H9 (cell line): ENCODE measurements around the gene VDR. TPM values are rescaled to one million over a fixed set of nuclear protein-coding genes. Genes with fewer than 3 reads are reported as not detected.
A peak's percentile ranks its signal among the peaks of the same experiment; 100 is the strongest.

ENCODE experiments used
- DNase-seq: peaks from one replicate; pipeline ENCODE4 v3.0.0-alpha.2; 2017
- H2AFZ ChIP-seq: one replicate; pipeline ENCODE4 v1.6.1; 2013; ENCODE audit warnings: mild to moderate bottlenecking, low read length, control low read depth, moderate library complexity
- H2AK5ac ChIP-seq: 2 replicates; pipeline ENCODE4 v1.6.1; 2013; ENCODE audit warnings: low read length, control low read depth, mixed read lengths; ENCODE audit not compliant: insufficient read length
- H2BK120ac ChIP-seq: one replicate; pipeline ENCODE4 v1.6.1; 2013; ENCODE audit warnings: low read depth, mild to moderate bottlenecking, low read length, control low read depth, inconsistent platforms; ENCODE audit not compliant: poor library complexity, severe bottlenecking
- H2BK12ac ChIP-seq: 2 replicates; pipeline ENCODE4 v1.6.1; 2013; ENCODE audit warnings: low read length, control low read depth, mixed read lengths, low read depth; ENCODE audit not compliant: insufficient read length
- H2BK15ac ChIP-seq: 2 replicates; pipeline ENCODE4 v1.6.1; 2013; ENCODE audit warnings: low read depth, low read length, control low read depth
- H2BK20ac ChIP-seq: one replicate; pipeline ENCODE4 v1.6.1; 2013; ENCODE audit warnings: low read depth, mild to moderate bottlenecking, low read length, control low read depth, inconsistent platforms; ENCODE audit not compliant: poor library complexity, severe bottlenecking
- H2BK5ac ChIP-seq: 2 replicates; pipeline ENCODE4 v1.6.1; 2013; ENCODE audit warnings: low read length, control low read depth, mixed read lengths; ENCODE audit not compliant: insufficient read length
- H3K14ac ChIP-seq: 2 replicates; pipeline ENCODE4 v1.6.1; 2013; ENCODE audit warnings: low read length, control low read depth; ENCODE audit not compliant: insufficient read depth
- H3K18ac ChIP-seq: 2 replicates; pipeline ENCODE4 v1.6.1; 2013; ENCODE audit warnings: low read depth, mild to moderate bottlenecking, mixed read lengths, low read length, control low read depth; ENCODE audit not compliant: insufficient read length
- H3K23ac ChIP-seq: 2 replicates; pipeline ENCODE4 v1.6.1; 2013; ENCODE audit warnings: low read length, control low read depth, mixed read lengths, low read depth; ENCODE audit not compliant: insufficient read length
- H3K23me2 ChIP-seq: 2 replicates; pipeline ENCODE4 v1.6.1; 2013; ENCODE audit warnings: low read depth, mild to moderate bottlenecking, mixed read lengths, low read length, control low read depth; ENCODE audit not compliant: insufficient read length, poor library complexity, severe bottlenecking
- H3K27ac ChIP-seq: 2 replicates; pipeline ENCODE4 v1.5.1; 2013; ENCODE audit warnings: low read length, control low read depth, mixed read lengths, low read depth; ENCODE audit not compliant: insufficient read length
- H3K27me3 ChIP-seq: 2 replicates; pipeline ENCODE4 v1.6.1; 2013; ENCODE audit warnings: low read length, control low read depth, inconsistent platforms; ENCODE audit not compliant: insufficient read depth
- H3K4ac ChIP-seq: 2 replicates; pipeline ENCODE4 v1.6.1; 2013; ENCODE audit warnings: low read depth, mild to moderate bottlenecking, control low read depth, inconsistent platforms, low read length, moderate library complexity
- H3K4me1 ChIP-seq: 2 replicates; pipeline ENCODE4 v1.6.1; 2013; ENCODE audit warnings: low read length, control low read depth, inconsistent platforms; ENCODE audit not compliant: insufficient read depth
- H3K4me2 ChIP-seq: 2 replicates; pipeline ENCODE4 v1.6.1; 2013; ENCODE audit warnings: low read length, control low read depth, mixed read lengths; ENCODE audit not compliant: insufficient read length, insufficient read depth
- H3K56ac ChIP-seq: 2 replicates; pipeline ENCODE4 v1.6.1; 2013; ENCODE audit warnings: low read depth, mild to moderate bottlenecking, mixed read lengths, low read length, control low read depth; ENCODE audit not compliant: insufficient read length
- H3K79me1 ChIP-seq: 2 replicates; pipeline ENCODE4 v1.6.1; 2013; ENCODE audit warnings: low read depth, mild to moderate bottlenecking, moderate library complexity, low read length, control low read depth, inconsistent platforms; ENCODE audit not compliant: insufficient read depth, poor library complexity, severe bottlenecking
- H3K79me2 ChIP-seq: 2 replicates; pipeline ENCODE4 v1.6.1; 2013; ENCODE audit warnings: low read length, control low read depth, inconsistent platforms; ENCODE audit not compliant: insufficient read depth
- H3K9ac ChIP-seq: 2 replicates; pipeline ENCODE4 v1.6.1; 2013; ENCODE audit warnings: low read length, control low read depth, mixed read lengths; ENCODE audit not compliant: insufficient read length; ENCODE audit errors: extremely low read depth
- H3K9me3 ChIP-seq: one replicate; pipeline ENCODE4 v1.6.1; 2013; ENCODE audit warnings: low read depth, low read length, inconsistent platforms; ENCODE audit not compliant: control insufficient read depth
- H3T11ph ChIP-seq: one replicate; pipeline ENCODE4 v1.6.1; 2013; ENCODE audit warnings: mild to moderate bottlenecking, low read length, control low read depth, inconsistent platforms
- H4K20me1 ChIP-seq: one replicate; pipeline ENCODE4 v1.6.1; 2013; ENCODE audit not compliant: control insufficient read depth, insufficient read length, insufficient read depth
- H4K5ac ChIP-seq: 2 replicates; pipeline ENCODE4 v1.6.1; 2013; ENCODE audit warnings: low read depth, mild to moderate bottlenecking, mixed read lengths, low read length, control low read depth; ENCODE audit not compliant: insufficient read length
- H4K8ac ChIP-seq: replicated peaks from 2 replicates; pipeline ENCODE4 v1.6.1; 2013; ENCODE audit warnings: low read length, control low read depth, mixed read lengths, low read depth; ENCODE audit not compliant: insufficient read length
- H4K91ac ChIP-seq: 2 replicates; pipeline ENCODE4 v1.6.1; 2013; ENCODE audit warnings: low read depth, mild to moderate bottlenecking, moderate library complexity, mixed read lengths, low read length, control low read depth; ENCODE audit not compliant: insufficient read length
- H3K27ac Mint-ChIP-seq, 3 experiments: 2 replicates in 2 of 3; 3 replicates in 1 of 3; pipeline ENCODE4 v1.8.0; 2020 to 2021; ENCODE audit warnings: mixed read lengths in 3 of 3, mild to moderate bottlenecking in 1 of 3, moderate library complexity in 1 of 3
- H3K27me3 Mint-ChIP-seq: 2 replicates; pipeline ENCODE4 v1.8.0; 2021; ENCODE audit warnings: low read depth, mild to moderate bottlenecking, moderate library complexity, mixed read lengths
- H3K36me3 Mint-ChIP-seq, 3 experiments: 2 replicates in 2 of 3; 3 replicates in 1 of 3; pipeline ENCODE4 v1.8.0; 2020 to 2021; ENCODE audit warnings: low read depth in 3 of 3, mixed read lengths in 3 of 3; ENCODE audit not compliant: insufficient read depth in 1 of 3
- H3K4me1 Mint-ChIP-seq, 2 experiments: 2 replicates each; pipeline ENCODE4 v1.8.0; 2020; ENCODE audit warnings: mixed read lengths in 2 of 2
- H3K4me3 Mint-ChIP-seq, 2 experiments: 2 replicates in 1 of 2; 3 replicates in 1 of 2; pipeline ENCODE4 v1.8.0; 2020 to 2021; ENCODE audit warnings: mild to moderate bottlenecking in 2 of 2, mixed read lengths in 2 of 2, moderate library complexity in 1 of 2
- H3K9me3 Mint-ChIP-seq, 2 experiments: 2 replicates in 1 of 2; 3 replicates in 1 of 2; pipeline ENCODE4 v1.8.0; 2020; ENCODE audit warnings: mild to moderate bottlenecking in 2 of 2, mixed read lengths in 2 of 2, moderate library complexity in 1 of 2
- WGBS: extraction: QIAGEN DNeasy Blood & Tissue Kit; methylation state at CpG from one replicate; pipeline ENCODE4 v1.1.7; 2013; ENCODE audit warnings: missing lambda C conversion rate, low lambda C conversion rate, mixed read lengths; ENCODE audit not compliant: insufficient read length; ENCODE audit errors: extremely low coverage; 5-methylcytosine and 5-hydroxymethylcytosine counted together
- total RNA-seq: library from RNA; stranded (reverse); gene quantifications from 2 replicates; pipeline ENCODE4 v1.2.1, GENCODE V29; 2021
- TF ChIP-seq, protein P1 (sequence below): fragments of 200-600 bp; sonication (generic); conservative IDR thresholded peaks from 3 replicates; pipeline ENCODE4 v1.8.0; 2021; ENCODE audit warnings: antibody characterized with exemption, mild to moderate bottlenecking

The VDR gene
- total RNA-seq, 1 experiment from 2014 or later = 0.61 TPM

DNA sequence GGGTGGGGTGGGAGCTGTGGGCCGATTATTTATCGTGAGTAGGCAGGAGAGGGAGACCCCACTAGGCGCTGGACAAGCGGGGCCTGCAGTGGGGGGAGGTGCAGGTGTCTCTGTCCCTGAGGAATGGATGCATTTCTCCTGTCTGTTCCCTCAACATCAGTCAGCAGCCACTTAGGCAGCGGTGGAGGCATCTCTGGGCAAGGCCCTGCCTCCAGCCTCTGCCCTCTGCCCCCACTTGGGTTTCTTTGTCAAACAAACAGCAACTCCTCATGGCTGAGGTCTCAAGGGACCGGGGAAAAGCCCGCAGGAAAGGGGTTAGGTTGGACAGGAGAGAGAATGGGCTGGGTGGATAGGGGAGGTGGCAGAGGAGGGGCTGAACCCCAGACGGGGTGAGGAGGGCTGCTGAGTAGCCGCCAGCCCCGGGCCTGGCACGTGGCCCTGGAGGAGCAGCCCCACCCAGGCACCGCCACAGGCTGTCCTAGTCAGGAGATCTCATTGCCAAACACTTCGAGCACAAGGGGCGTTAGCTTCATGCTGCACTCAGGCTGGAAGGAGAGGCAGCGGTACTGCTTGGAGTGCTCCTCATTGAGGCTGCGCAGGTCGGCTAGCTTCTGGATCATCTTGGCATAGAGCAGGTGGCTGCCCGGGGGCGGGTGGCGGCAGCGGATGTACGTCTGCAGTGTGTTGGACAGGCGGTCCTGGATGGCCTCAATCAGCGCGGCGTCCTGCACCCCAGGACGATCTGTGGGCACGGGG lies 60.4 kb downstream of the VDR start:
- Histone ChIP-seq H4K5ac (no peak overlapping the region), H3K23me2 (no peaks in the 10 kb centered on the region), H3K4me1 (peaks cover 2% of the 10 kb centered on the region; the same call in 1 of the 2 replicates), H3K56ac (no peak overlapping the region), H3K18ac (no peak overlapping the region), H3K4ac (no peak overlapping the region), H3K4me2 (no peak overlapping the region), H3K9me3 (no peaks in the 10 kb centered on the region), H3T11ph (no peak overlapping the region), H3K79me1 (no peaks in the 10 kb centered on the region), H3K23ac (no peak overlapping the region), H2AFZ (no peak overlapping the region), H4K91ac (no peak overlapping the region), H2BK15ac (no peak overlapping the region), H2BK20ac (no peak overlapping the region), H3K14ac (no peak overlapping the region; the same call in 1 of the 2 replicates), H4K8ac (no peak overlapping the region), H3K79me2 (no peaks in the 10 kb centered on the region), H2BK120ac (no peak overlapping the region), H4K20me1 (no peaks in the 10 kb centered on the region), H2BK5ac (no peak overlapping the region), H3K9ac (no peak overlapping the region), H2AK5ac (no peak overlapping the region), H3K27ac (no peak overlapping the region), H2BK12ac (no peak overlapping the region), H3K27me3 (no peaks in the 10 kb centered on the region; the same call in 1 of the 2 replicates)
- Mint-ChIP-seq H3K27me3 (peaks cover 30% of the 10 kb centered on the region), H3K4me3 (no peak overlapping the region), H3K4me1 (peaks cover 20 to 21% of the 10 kb centered on the region in 2 experiments), H3K9me3 (no peaks in the 10 kb centered on the region; a peak in 1 of 5 replicates), H3K27ac (no peak overlapping the region), H3K36me3 (no peaks in the 10 kb centered on the region)
- DNase-seq = peak; percentile 35
- TF ChIP-seq, protein P1, sequence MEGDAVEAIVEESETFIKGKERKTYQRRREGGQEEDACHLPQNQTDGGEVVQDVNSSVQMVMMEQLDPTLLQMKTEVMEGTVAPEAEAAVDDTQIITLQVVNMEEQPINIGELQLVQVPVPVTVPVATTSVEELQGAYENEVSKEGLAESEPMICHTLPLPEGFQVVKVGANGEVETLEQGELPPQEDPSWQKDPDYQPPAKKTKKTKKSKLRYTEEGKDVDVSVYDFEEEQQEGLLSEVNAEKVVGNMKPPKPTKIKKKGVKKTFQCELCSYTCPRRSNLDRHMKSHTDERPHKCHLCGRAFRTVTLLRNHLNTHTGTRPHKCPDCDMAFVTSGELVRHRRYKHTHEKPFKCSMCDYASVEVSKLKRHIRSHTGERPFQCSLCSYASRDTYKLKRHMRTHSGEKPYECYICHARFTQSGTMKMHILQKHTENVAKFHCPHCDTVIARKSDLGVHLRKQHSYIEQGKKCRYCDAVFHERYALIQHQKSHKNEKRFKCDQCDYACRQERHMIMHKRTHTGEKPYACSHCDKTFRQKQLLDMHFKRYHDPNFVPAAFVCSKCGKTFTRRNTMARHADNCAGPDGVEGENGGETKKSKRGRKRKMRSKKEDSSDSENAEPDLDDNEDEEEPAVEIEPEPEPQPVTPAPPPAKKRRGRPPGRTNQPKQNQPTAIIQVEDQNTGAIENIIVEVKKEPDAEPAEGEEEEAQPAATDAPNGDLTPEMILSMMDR = no peak
- WGBS = no CpG with 5 or more reads among the region's 28 CpGs
